ENCODE results near the gene PCBD2.
"Not testable (repeated sequence)": the region's sequence is repeated elsewhere in the genome, so short reads cannot be mapped to it uniquely, and the experiment has no call there.

PCBD2 gene

DNA sequence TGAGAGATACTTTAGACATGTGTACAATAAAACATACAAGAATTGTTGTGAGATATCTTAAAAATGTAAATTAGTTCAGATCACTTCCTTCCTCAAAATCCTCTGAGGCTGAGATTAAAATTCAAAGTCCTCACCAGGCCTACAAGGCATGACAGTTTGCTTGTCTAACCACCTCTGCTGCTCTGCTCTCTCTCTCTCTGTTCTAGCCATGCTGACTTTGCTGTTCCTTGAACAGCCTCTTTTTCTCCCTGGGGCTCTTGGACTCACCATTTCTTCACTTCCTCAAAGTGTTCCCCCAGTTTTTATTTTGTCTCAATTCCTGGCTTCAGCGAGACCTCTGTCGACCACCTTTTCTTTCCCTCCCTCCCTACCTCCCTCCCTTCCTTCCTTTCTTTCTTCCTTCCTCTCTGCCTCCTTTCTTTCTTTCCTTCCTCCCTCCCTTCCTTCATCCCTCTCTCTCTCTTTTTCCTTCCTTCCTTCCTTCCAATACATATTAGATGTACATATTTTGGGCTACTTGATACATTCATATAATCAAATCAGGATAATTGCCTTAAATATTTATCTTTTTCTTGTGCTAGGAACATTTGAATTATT lies 89.7 kb downstream of the PCBD2 start:
- H3K27ac ChIP-seq (ENCODE audit: low read length), result no peak overlapping the region
- no peaks in the 10 kb centered on the region for H4K20me1 ChIP-seq (ENCODE audit: insufficient read depth, low read length)
- H3K27me3 ChIP-seq (ENCODE audit: insufficient read depth, low read length, poor library complexity), result no peaks in the 10 kb centered on the region
- H2AFZ ChIP-seq (ENCODE audit: low read depth, low read length), result no peak overlapping the region
- no peak overlapping the region for H3K4me2 ChIP-seq (ENCODE audit: insufficient read depth, low read length)
- H3K36me3 ChIP-seq (ENCODE audit: insufficient read depth, low read length), result no peaks in the 10 kb centered on the region
- no peaks in the 10 kb centered on the region for H3K4me1 ChIP-seq (ENCODE audit: insufficient read depth, low read length)
- no peaks in the 10 kb centered on the region for H3K79me2 ChIP-seq (ENCODE audit: insufficient read depth, low read length)
- H3K9me3 ChIP-seq (ENCODE audit: insufficient read depth, low read length, severe bottlenecking), result no peaks in the 10 kb centered on the region
- no peak overlapping the region for H3K9ac ChIP-seq (ENCODE audit: low read depth, low read length)
- ATAC-seq (ENCODE audit: insufficient read depth, low read depth) (no peak), DNase-seq (no peak)
- no peak for TF ChIP-seq EZH2 (IDR thresholded peaks at IDR 0.05; ENCODE audit: borderline replicate concordance, low read depth, low read length, severe bottlenecking)
- TF ChIP-seq, protein P1, sequence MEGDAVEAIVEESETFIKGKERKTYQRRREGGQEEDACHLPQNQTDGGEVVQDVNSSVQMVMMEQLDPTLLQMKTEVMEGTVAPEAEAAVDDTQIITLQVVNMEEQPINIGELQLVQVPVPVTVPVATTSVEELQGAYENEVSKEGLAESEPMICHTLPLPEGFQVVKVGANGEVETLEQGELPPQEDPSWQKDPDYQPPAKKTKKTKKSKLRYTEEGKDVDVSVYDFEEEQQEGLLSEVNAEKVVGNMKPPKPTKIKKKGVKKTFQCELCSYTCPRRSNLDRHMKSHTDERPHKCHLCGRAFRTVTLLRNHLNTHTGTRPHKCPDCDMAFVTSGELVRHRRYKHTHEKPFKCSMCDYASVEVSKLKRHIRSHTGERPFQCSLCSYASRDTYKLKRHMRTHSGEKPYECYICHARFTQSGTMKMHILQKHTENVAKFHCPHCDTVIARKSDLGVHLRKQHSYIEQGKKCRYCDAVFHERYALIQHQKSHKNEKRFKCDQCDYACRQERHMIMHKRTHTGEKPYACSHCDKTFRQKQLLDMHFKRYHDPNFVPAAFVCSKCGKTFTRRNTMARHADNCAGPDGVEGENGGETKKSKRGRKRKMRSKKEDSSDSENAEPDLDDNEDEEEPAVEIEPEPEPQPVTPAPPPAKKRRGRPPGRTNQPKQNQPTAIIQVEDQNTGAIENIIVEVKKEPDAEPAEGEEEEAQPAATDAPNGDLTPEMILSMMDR (IDR thresholded peaks at IDR 0.05; ENCODE audit: borderline replicate concordance, extremely low read depth, low read length, poor library complexity, severe bottlenecking), result no peak
- H3K4me3 ChIP-seq (ENCODE audit: low read depth in 1 of 2, low read length in 2 of 2), result no peak overlapping the region

DNA sequence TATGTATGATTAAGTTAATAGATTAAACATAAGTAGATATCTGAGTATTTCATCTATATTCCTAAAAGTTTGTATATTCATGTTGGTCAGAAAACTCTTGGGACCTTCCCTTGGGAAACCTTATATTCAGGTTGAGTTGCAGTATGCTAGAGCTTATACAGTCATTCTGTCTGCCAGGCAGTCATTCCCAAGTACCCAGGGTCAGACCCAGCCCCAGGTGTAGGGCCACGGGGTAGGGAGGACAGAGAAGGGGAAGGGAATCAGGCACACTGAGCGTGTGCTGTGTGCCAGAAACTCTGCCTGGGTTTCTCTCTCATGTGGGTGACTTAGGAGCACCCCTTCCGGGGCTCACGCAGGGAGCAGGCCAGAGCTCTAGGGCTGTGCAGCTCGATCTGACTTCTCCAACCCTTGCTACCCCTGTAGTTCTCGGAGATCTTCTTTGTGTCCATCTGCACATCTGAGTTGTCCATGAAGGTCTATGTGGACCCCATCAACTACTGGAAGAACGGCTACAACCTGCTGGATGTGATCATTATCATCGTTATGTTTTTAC lies 91.0 kb downstream of the PCBD2 start:
- H3K9ac ChIP-seq (ENCODE audit: low read depth, low read length), result no peak overlapping the region
- ATAC-seq (ENCODE audit: insufficient read depth, low read depth), result no peak
- TF ChIP-seq, protein P1 (IDR thresholded peaks at IDR 0.05; ENCODE audit: borderline replicate concordance, extremely low read depth, low read length, poor library complexity, severe bottlenecking), result no peak
- TF ChIP-seq EZH2 (IDR thresholded peaks at IDR 0.05; ENCODE audit: borderline replicate concordance, low read depth, low read length, severe bottlenecking), result no peak

DNA sequence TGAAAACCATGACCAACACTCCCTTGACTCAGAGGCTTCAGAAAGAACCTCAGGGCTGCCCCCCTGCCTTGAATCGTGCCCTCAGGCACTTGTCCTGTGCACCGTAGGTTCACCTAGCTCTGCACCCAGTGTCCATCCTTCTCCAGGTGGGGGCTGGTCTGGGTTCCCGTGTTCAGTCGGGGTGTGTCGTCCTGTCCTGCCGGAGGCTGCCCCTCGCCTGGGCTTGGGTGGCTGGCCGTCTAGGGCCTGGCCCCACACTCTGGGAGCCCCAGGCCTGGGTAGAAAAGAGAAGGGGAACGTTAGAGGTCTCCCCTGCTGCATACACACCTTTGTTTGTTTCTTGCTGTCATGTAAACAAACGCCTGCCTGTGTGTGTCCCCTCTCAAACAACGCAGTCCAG lies 92.1 kb downstream of the PCBD2 start:
- Histone ChIP-seq H3K36me3 (ENCODE audit: insufficient read depth, low read length) (no peaks in the 10 kb centered on the region), H3K27ac (ENCODE audit: low read length) (no peak overlapping the region), H3K79me2 (ENCODE audit: insufficient read depth, low read length) (no peaks in the 10 kb centered on the region), H3K4me3 (ENCODE audit: low read depth in 1 of 2, low read length in 2 of 2) (no peak overlapping the region), H2AFZ (ENCODE audit: low read depth, low read length) (no peak overlapping the region), H3K27me3 (ENCODE audit: insufficient read depth, low read length, poor library complexity) (no peaks in the 10 kb centered on the region), H4K20me1 (ENCODE audit: insufficient read depth, low read length) (no peaks in the 10 kb centered on the region), H3K9me3 (ENCODE audit: insufficient read depth, low read length, severe bottlenecking) (no peaks in the 10 kb centered on the region), H3K4me2 (ENCODE audit: insufficient read depth, low read length) (no peak overlapping the region), H3K4me1 (ENCODE audit: insufficient read depth, low read length) (no peaks in the 10 kb centered on the region), H3K9ac (ENCODE audit: low read depth, low read length) (no peak overlapping the region)
- TF ChIP-seq EZH2 (IDR thresholded peaks at IDR 0.05; ENCODE audit: borderline replicate concordance, low read depth, low read length, severe bottlenecking), result no peak
- TF ChIP-seq, protein P1 (IDR thresholded peaks at IDR 0.05; ENCODE audit: borderline replicate concordance, extremely low read depth, low read length, poor library complexity, severe bottlenecking), result no peak
- no peak for ATAC-seq (ENCODE audit: insufficient read depth, low read depth)
- DNase-seq, result no peak

More for the DNA sequence above, 91.0 kb downstream of the PCBD2 start:
- Histone ChIP-seq H4K20me1 (ENCODE audit: insufficient read depth, low read length) (no peaks in the 10 kb centered on the region), H2AFZ (ENCODE audit: low read depth, low read length) (no peak overlapping the region), H3K4me3 (ENCODE audit: low read depth in 1 of 2, low read length in 2 of 2) (no peak overlapping the region), H3K9me3 (ENCODE audit: insufficient read depth, low read length, severe bottlenecking) (no peaks in the 10 kb centered on the region), H3K4me1 (ENCODE audit: insufficient read depth, low read length) (no peaks in the 10 kb centered on the region), H3K36me3 (ENCODE audit: insufficient read depth, low read length) (no peaks in the 10 kb centered on the region), H3K27me3 (ENCODE audit: insufficient read depth, low read length, poor library complexity) (no peaks in the 10 kb centered on the region), H3K79me2 (ENCODE audit: insufficient read depth, low read length) (no peaks in the 10 kb centered on the region), H3K27ac (ENCODE audit: low read length) (no peak overlapping the region), H3K4me2 (ENCODE audit: insufficient read depth, low read length) (no peak overlapping the region)
- DNase-seq, result no peak

DNA sequence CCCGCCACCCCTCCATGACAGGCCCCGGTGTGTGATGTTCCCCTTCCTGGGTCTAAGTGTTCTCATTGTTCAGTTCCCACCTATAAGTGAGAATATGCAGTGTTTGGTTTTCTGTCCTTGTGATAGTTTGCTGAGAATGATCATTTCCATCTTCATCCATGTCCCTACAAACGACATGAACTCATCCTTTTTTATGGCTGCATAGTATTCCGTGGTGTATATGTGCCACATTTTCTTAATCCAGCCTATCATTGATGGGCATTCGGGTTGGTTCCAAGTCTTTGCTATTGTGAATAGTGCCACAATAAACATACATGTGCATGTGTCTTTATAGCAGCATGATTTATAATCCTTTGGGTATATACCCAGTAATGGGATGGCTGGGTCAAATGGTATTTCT lies 93.1 kb downstream of the PCBD2 start:
- not testable (repeated sequence) for H3K36me3 ChIP-seq (ENCODE audit: insufficient read depth, low read length); ATAC-seq (ENCODE audit: insufficient read depth, low read depth); H3K4me1 ChIP-seq (ENCODE audit: insufficient read depth, low read length); H3K4me2 ChIP-seq (ENCODE audit: insufficient read depth, low read length); H3K4me3 ChIP-seq (ENCODE audit: low read depth in 1 of 2, low read length in 2 of 2); H3K27me3 ChIP-seq (ENCODE audit: insufficient read depth, low read length, poor library complexity); H2AFZ ChIP-seq (ENCODE audit: low read depth, low read length); H3K9ac ChIP-seq (ENCODE audit: low read depth, low read length); H3K9me3 ChIP-seq (ENCODE audit: insufficient read depth, low read length, severe bottlenecking); H4K20me1 ChIP-seq (ENCODE audit: insufficient read depth, low read length); DNase-seq; H3K79me2 ChIP-seq (ENCODE audit: insufficient read depth, low read length); H3K27ac ChIP-seq (ENCODE audit: low read length)

Data from DND-41 (cell line).